DOHH2 (cell line): Measurements from ENCODE around the gene GATAD2B.

Experiments
- EZH2phosphoT487 ChIP-seq: fragments of 200-600 bp; sonication (generic); IDR thresholded peaks from 2 replicates; pipeline ENCODE4 v1.6.1; 2017; ENCODE audit warnings: borderline replicate concordance, mild to moderate bottlenecking, antibody characterized with exemption, low read length, moderate library complexity, mixed read lengths
- TF ChIP-seq, protein P1 (sequence below): fragments of 200-600 bp; sonication (generic); IDR thresholded peaks from one replicate; pipeline ENCODE4 v1.5.1; 2014; ENCODE audit warnings: antibody characterized with exemption, mild to moderate bottlenecking, low read depth, low read length; ENCODE audit not compliant: poor library complexity, severe bottlenecking

DNA sequence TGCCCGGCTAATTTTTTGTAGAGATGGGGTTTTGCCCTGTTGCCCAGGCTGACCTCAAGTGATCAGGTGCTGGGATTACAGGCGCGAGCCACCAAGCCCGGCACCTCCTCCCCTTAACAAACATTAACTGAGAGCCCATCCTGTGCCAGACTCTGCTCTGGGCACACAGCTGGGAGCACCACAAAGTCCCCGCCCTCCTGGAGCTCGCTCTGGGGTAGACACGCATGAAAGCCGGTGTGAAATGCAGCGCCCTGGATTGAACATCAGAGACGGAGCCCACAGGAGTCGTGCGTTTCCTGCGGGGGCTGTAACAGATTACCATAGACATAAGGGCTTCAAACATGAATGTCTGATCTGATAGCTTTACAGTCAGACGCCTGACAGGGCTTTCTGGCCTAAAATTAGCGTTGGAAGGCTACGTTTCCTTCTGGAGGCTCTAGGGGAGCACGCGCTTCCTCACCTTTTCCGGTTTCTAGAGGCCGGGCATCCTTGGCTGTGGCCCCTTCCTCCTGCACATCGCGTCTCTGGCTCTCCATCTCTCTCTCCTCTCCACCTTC is 133.2 kb downstream of the GATAD2B start:
- TF ChIP-seq, protein P1, sequence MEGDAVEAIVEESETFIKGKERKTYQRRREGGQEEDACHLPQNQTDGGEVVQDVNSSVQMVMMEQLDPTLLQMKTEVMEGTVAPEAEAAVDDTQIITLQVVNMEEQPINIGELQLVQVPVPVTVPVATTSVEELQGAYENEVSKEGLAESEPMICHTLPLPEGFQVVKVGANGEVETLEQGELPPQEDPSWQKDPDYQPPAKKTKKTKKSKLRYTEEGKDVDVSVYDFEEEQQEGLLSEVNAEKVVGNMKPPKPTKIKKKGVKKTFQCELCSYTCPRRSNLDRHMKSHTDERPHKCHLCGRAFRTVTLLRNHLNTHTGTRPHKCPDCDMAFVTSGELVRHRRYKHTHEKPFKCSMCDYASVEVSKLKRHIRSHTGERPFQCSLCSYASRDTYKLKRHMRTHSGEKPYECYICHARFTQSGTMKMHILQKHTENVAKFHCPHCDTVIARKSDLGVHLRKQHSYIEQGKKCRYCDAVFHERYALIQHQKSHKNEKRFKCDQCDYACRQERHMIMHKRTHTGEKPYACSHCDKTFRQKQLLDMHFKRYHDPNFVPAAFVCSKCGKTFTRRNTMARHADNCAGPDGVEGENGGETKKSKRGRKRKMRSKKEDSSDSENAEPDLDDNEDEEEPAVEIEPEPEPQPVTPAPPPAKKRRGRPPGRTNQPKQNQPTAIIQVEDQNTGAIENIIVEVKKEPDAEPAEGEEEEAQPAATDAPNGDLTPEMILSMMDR: no peak
- peak; percentile 67; the same call in 1 of the 2 replicates for TF ChIP-seq EZH2phosphoT487
